B cell (primary cell): ENCODE measurements around the gene RSL24D1. TPM values are rescaled to one million over a fixed set of nuclear protein-coding genes. Genes with fewer than 3 reads are reported as not detected.
"Not testable (repeated sequence)": the region's sequence is repeated elsewhere in the genome, so short reads cannot be mapped to it uniquely, and the experiment has no call there.

Source experiments
- ATAC-seq: fragments of 200-7000 bp; cut with Tn5 transposase; one replicate; pipeline ENCODE4 v1.10.0; 2021; ENCODE audit warnings: low read depth, mild to moderate bottlenecking, moderate number of reproducible peaks, moderate library complexity
- CTCF ChIA-PET: fragments of 350-600 bp; sonication (Branson Sonifier 250); formaldehyde crosslinking; loops from one replicate; lab custom pipeline; 2021; ENCODE audit warnings: antibody characterized with exemption, inconsistent platforms; lab: Charles Lee
- POLR2A ChIA-PET: fragments of 350-600 bp; sonication (Branson Sonifier 250); formaldehyde crosslinking; loops from one replicate; lab custom pipeline; 2021; ENCODE audit warnings: antibody characterized with exemption; lab: Charles Lee
- DNase-seq: peaks from one replicate; pipeline ENCODE4 v3.0.0; 2013
- H2AFZ ChIP-seq: 2 replicates; pipeline ENCODE4 v1.6.1; 2012; ENCODE audit warnings: mild to moderate bottlenecking, low read depth, low read length; ENCODE audit not compliant: insufficient read depth, poor library complexity, severe bottlenecking
- H3K27ac ChIP-seq, 2 donors: 1 replicate in 1 of 2; 2 replicates in 1 of 2; pipeline ENCODE4 v1.5.1; 2012 to 2013; ENCODE audit warnings: low read length in 2 of 2, mild to moderate bottlenecking in 2 of 2, moderate library complexity in 1 of 2
- H3K27me3 ChIP-seq, 4 experiments: fragments of 200-600 bp in 1 of 4; sonication (generic) in 1 of 4; replicated peaks in 1 of 4; 1 replicate in 2 of 4; 2 replicates in 2 of 4; pipeline versions ENCODE4 v1.6.1 to v1.7.0; 2013 to 2016; ENCODE audit warnings: low read length in 3 of 4, mild to moderate bottlenecking in 2 of 4, mixed read lengths in 1 of 4, moderate library complexity in 1 of 4; ENCODE audit not compliant: insufficient read depth in 4 of 4, control insufficient read depth in 3 of 4; ENCODE audit errors: control extremely low read depth in 1 of 4
- H3K36me3 ChIP-seq, 2 experiments: replicated peaks in 1 of 2; 1 replicate in 1 of 2; 2 replicates in 1 of 2; pipeline versions ENCODE4 v1.6.1 to v1.7.1; 2013; ENCODE audit warnings: low read length in 1 of 2; ENCODE audit not compliant: insufficient read depth in 2 of 2, control insufficient read depth in 1 of 2; ENCODE audit errors: control extremely low read depth in 1 of 2, extremely low read depth in 1 of 2
- H3K4me1 ChIP-seq, 2 donors: fragments of 200-600 bp in 1 of 2; sonication (generic) in 1 of 2; 1 replicate in 1 of 2; 2 replicates in 1 of 2; pipeline versions ENCODE4 v1.5.1 to v1.6.1; 2013 to 2017; ENCODE audit warnings: low read length in 2 of 2; ENCODE audit not compliant: control insufficient read depth in 2 of 2, insufficient read depth in 2 of 2
- H3K4me2 ChIP-seq: replicated peaks from 2 replicates; pipeline ENCODE3; 2012; ENCODE audit warnings: mild to moderate bottlenecking, low read depth, low read length; ENCODE audit not compliant: poor library complexity, severe bottlenecking
- H3K4me3 ChIP-seq, 5 experiments: fragments of 200-600 bp in 1 of 5; sonication (generic) in 1 of 5; 1 replicate in 3 of 5; 2 replicates in 2 of 5; pipeline versions ENCODE4 v1.5.1 to v1.7.0; 2011 to 2016; ENCODE audit warnings: low read length in 4 of 5, mild to moderate bottlenecking in 4 of 5, low read depth in 2 of 5, control low read depth in 1 of 5, moderate library complexity in 1 of 5; ENCODE audit not compliant: insufficient read depth in 1 of 5; ENCODE audit errors: control extremely low read depth in 1 of 5, extremely low read depth in 1 of 5
- H3K79me2 ChIP-seq: fragments of 200-600 bp; sonication (generic); one replicate; pipeline ENCODE4 v1.6.0; 2016; ENCODE audit warnings: low read length; ENCODE audit not compliant: control insufficient read depth, insufficient read depth
- H3K9ac ChIP-seq: fragments of 200-600 bp; sonication (generic); 2 replicates; pipeline ENCODE4 v1.6.1; 2017; ENCODE audit warnings: mild to moderate bottlenecking, low read length, moderate library complexity
- H3K9me3 ChIP-seq, 3 donors: one replicate each; pipeline versions ENCODE4 v1.6.1 to v1.7.1; 2013; ENCODE audit warnings: low read length in 2 of 3; ENCODE audit not compliant: control insufficient read depth in 2 of 3, insufficient read depth in 1 of 3; ENCODE audit errors: control extremely low read depth in 1 of 3
- H4K20me1 ChIP-seq: 2 replicates; pipeline ENCODE4 v1.6.0; 2012; ENCODE audit warnings: mild to moderate bottlenecking, low read length; ENCODE audit not compliant: insufficient read depth, control insufficient read depth, poor library complexity, severe bottlenecking
- H3K27ac Mint-ChIP-seq: one replicate; pipeline ENCODE4 v1.8.0; 2021; ENCODE audit warnings: mixed read lengths
- H3K27me3 Mint-ChIP-seq: one replicate; pipeline ENCODE4 v1.8.0; 2021; ENCODE audit warnings: mixed read lengths
- H3K4me1 Mint-ChIP-seq: one replicate; pipeline ENCODE4 v1.8.0; 2021; ENCODE audit warnings: mixed read lengths
- H3K4me3 Mint-ChIP-seq: one replicate; pipeline ENCODE4 v1.8.0; 2021; ENCODE audit warnings: mixed read lengths
- H3K9me3 Mint-ChIP-seq: one replicate; pipeline ENCODE4 v1.8.0; 2022; ENCODE audit warnings: mixed read lengths; ENCODE audit not compliant: insufficient read depth
- CTCF ChIP-seq: fragments of 200-600 bp; IDR thresholded peaks from one replicate; pipeline ENCODE4 v1.8.0; 2022; ENCODE audit warnings: antibody characterized with exemption, mild to moderate bottlenecking
- EZH2 ChIP-seq: IDR thresholded peaks from 2 replicates; pipeline ENCODE4 v1.6.1; 2012; ENCODE audit warnings: borderline replicate concordance, low read depth, mild to moderate bottlenecking, moderate library complexity, low read length; ENCODE audit not compliant: insufficient read depth, poor library complexity, severe bottlenecking
- WGBS: methylation state at CpG from one replicate; pipeline ENCODE4 v1.1.5; 2013; ENCODE audit warnings: missing lambda C conversion rate; ENCODE audit not compliant: insufficient coverage; 5-methylcytosine and 5-hydroxymethylcytosine counted together
- intact Hi-C: fragments of 100-400 bp; cut with micrococcal nuclease; formaldehyde crosslinking; loops from one replicate; pipeline ENCODE4 v1.10.0; 2022
- polyA plus RNA-seq: library from polyadenylated mRNA; depleted of rRNA; stranded (reverse); fragments of >200 nt; gene quantifications from 2 replicates; pipeline ENCODE4 v1.2.3, GENCODE V29; 2012
- total RNA-seq, 2 donors: library from RNA; stranded (reverse); fragments of 120-200 nt in 1 of 2; gene quantifications; 1 replicate in 1 of 2; 2 replicates in 1 of 2; pipeline versions ENCODE4 v1.2.3 to v1.2.4, GENCODE V29; 2013 to 2022

The RSL24D1 gene
- total and polyA plus RNA-seq, 2 donors (not counting 1 experiment from before 2014, with no cell fraction given), result 25.2 to 80.7 TPM

- H3K4me1 Mint-ChIP-seq, result no peaks in the 10 kb centered on the region
- no peak overlapping the region for H3K27ac ChIP-seq
- CTCF ChIA-PET, result no interaction called here
- H2AFZ ChIP-seq, result no peak overlapping the region
- H3K4me3 Mint-ChIP-seq, result no peak overlapping the region
- no peak overlapping the region for H3K27ac Mint-ChIP-seq
- H4K20me1 ChIP-seq, result no peaks in the 10 kb centered on the region
- H3K9me3 Mint-ChIP-seq, result peaks cover 3% of the 10 kb centered on the region
- no peak overlapping the region for H3K4me3 ChIP-seq
- no peak overlapping the region for H3K9ac ChIP-seq
- no peak for ATAC-seq
- H3K4me2 ChIP-seq, result no peak overlapping the region
- intact Hi-C loops, result no loop called here
- TF ChIP-seq EZH2 (no peak), CTCF (no peak)
- peaks cover 0 to 1% (median 0%) of the 10 kb centered on the region in 3 donors for H3K9me3 ChIP-seq
- no peaks in the 10 kb centered on the region for H3K79me2 ChIP-seq
- POLR2A ChIA-PET, result no interaction called here
- H3K27me3 ChIP-seq, result no peaks in the 10 kb centered on the region
- H3K4me1 ChIP-seq, result no peaks in the 10 kb centered on the region
- WGBS, result 100% methylated on average over 1 of the region's 4 CpGs
- no peaks in the 10 kb centered on the region for H3K36me3 ChIP-seq
- no peaks in the 10 kb centered on the region for H3K27me3 Mint-ChIP-seq
- no peak for DNase-seq
These were observed 32.5 kb downstream of the RSL24D1 start for GRCh38 chr15:55164284-55164683.

- Histone ChIP-seq H3K27ac (no peak overlapping the region), H3K9ac (no peak overlapping the region), H4K20me1 (no peaks in the 10 kb centered on the region), H3K4me1 (no peaks in the 10 kb centered on the region), H3K4me3 (no peak overlapping the region), H2AFZ (no peak overlapping the region), H3K27me3 (no peaks in the 10 kb centered on the region), H3K9me3 (no peaks in the 10 kb centered on the region), H3K36me3 (no peaks in the 10 kb centered on the region), H3K4me2 (no peak overlapping the region), H3K79me2 (no peaks in the 10 kb centered on the region)
- ChIA-PET CTCF (no interaction called here), POLR2A (no interaction called here)
- Mint-ChIP-seq H3K9me3 (no peaks in the 10 kb centered on the region), H3K27ac (no peak overlapping the region), H3K4me1 (no peaks in the 10 kb centered on the region), H3K4me3 (no peak overlapping the region), H3K27me3 (peaks cover 3% of the 10 kb centered on the region)
- ATAC-seq (no peak), DNase-seq (no peak)
- intact Hi-C loops, result no loop called here
- WGBS, result 75% methylated on average over 2 of the region's 3 CpGs
- TF ChIP-seq CTCF (no peak), EZH2 (no peak)
These were observed 45.1 kb downstream of the RSL24D1 start for GRCh38 chr15:55151631-55152030.

GRCh38 chr15:55143132-55143531, 53.6 kb downstream of the RSL24D1 start:
- DNase-seq, H3K9me3 Mint-ChIP-seq, POLR2A ChIA-PET, H2AFZ ChIP-seq, ATAC-seq, H3K27me3 Mint-ChIP-seq, H3K4me2 ChIP-seq, H3K4me1 ChIP-seq, intact Hi-C loops, H4K20me1 ChIP-seq, H3K9ac ChIP-seq, H3K36me3 ChIP-seq, H3K4me3 Mint-ChIP-seq, H3K27ac Mint-ChIP-seq, H3K4me3 ChIP-seq, H3K4me1 Mint-ChIP-seq, H3K9me3 ChIP-seq, H3K27ac ChIP-seq, H3K79me2 ChIP-seq, H3K27me3 ChIP-seq: not testable (repeated sequence)
- CTCF ChIA-PET, result interaction anchor here (0.6 kb wide), 1 partner anchor 34 kb away, joined by 3 read pairs; no protein-coding TSS in a partner anchor
- WGBS, result 93% methylated on average over 6 of the region's 8 CpGs
